K562 (cell line): ENCODE measurements around the gene NTN3. TPM values are rescaled to one million over a fixed set of nuclear protein-coding genes. Genes with fewer than 3 reads are reported as not detected.
A peak's percentile ranks its signal among the peaks of the same experiment; 100 is the strongest.

ENCODE experiments used
- CBX2 ChIP-seq: fragments of 200-600 bp; sonication (generic); IDR thresholded peaks from one replicate; pipeline ENCODE4 v1.6.1; 2012; ENCODE audit warnings: mild to moderate bottlenecking, low read length, inconsistent platforms; ENCODE audit not compliant: insufficient read depth, poor library complexity, severe bottlenecking
- GTF2A2 ChIP-seq: IDR thresholded peaks from 2 replicates; pipeline ENCODE4 v1.6.1; 2016; ENCODE audit warnings: mild to moderate bottlenecking, missing genetic modification characterization, missing compliant biosample characterization
- LARP7 ChIP-seq: fragments of 450-650 bp; IDR thresholded peaks from 2 replicates; pipeline ENCODE4 v1.6.1; 2016
- ZNF253 ChIP-seq: fragments of 250-450 bp; sonication (Bioruptor Pico); conservative IDR thresholded peaks from 2 replicates; pipeline ENCODE4 v1.6.1; 2021; ENCODE audit warnings: mild to moderate bottlenecking
- ZNF398 ChIP-seq: fragments of 250-450 bp; sonication (Bioruptor Pico); IDR thresholded peaks from 2 replicates; pipeline ENCODE4 v1.8.0; 2021; ENCODE audit warnings: moderate library complexity, mild to moderate bottlenecking, inconsistent platforms
- polyA plus RNA-seq, 8 experiments: library from polyadenylated mRNA; depleted of rRNA in 4 of 8; stranded (reverse) in 5 of 8; unstranded in 3 of 8; fragments of >200 nt; fragmentation: Nextera tagmentation in 2 of 8; fragmentation: Illumina TruSeq in 1 of 8; extraction: Ambion mirVana in 2 of 8; extraction: Trizol in 1 of 8; gene quantifications; 2 replicates each; pipeline versions ENCODE4 v1.2.1 to v1.2.3, GENCODE V29; 2011 to 2014; ENCODE audit warnings: inconsistent platforms in 1 of 8, missing spikeins in 1 of 8
- total RNA-seq, 7 experiments: library from RNA; depleted of rRNA in 6 of 7; stranded (reverse); fragments of >200 nt in 6 of 7; fragmentation: Illumina TruSeq in 2 of 7; extraction: Trizol in 2 of 7; gene quantifications; 2 replicates each; pipeline versions ENCODE4 v1.2.1 to v1.2.3, GENCODE V29; 2011 to 2021; ENCODE audit warnings: low replicate concordance in 1 of 7
- TF ChIP-seq, protein P1 (sequence below): sonication (generic); formaldehyde crosslinking; IDR thresholded peaks from 2 replicates; pipeline ENCODE4 v1.8.0; 2023; ENCODE audit warnings: missing genetic modification reagents, mild to moderate bottlenecking, borderline replicate concordance
- TF ChIP-seq, protein P2 (sequence below), 2 experiments: fragments of 450-650 bp; conservative IDR thresholded peaks; 2 replicates each; pipeline ENCODE4 v1.6.1; 2017; ENCODE audit warnings: mild to moderate bottlenecking in 2 of 2, moderate library complexity in 2 of 2
- TF ChIP-seq, protein P3 (sequence below): fragments of 250-450 bp; sonication (Bioruptor Pico); IDR thresholded peaks from 2 replicates; pipeline ENCODE4 v1.5.0; 2022; ENCODE audit warnings: mild to moderate bottlenecking
- TF ChIP-seq, protein P4 (sequence below): sonication (generic); formaldehyde crosslinking; IDR thresholded peaks from 2 replicates; pipeline ENCODE4 v1.5.0; 2020; ENCODE audit warnings: missing genetic modification reagents

The NTN3 gene
- total and polyA plus RNA-seq, 9 of the 15 experiments (the other 6 are each of a cell fraction or from before 2014, with no cell fraction given): not detected

GRCh38 chr16:2511128-2511800 lies 40.2 kb downstream of the NTN3 start (continued):
- TF ChIP-seq, protein P1, sequence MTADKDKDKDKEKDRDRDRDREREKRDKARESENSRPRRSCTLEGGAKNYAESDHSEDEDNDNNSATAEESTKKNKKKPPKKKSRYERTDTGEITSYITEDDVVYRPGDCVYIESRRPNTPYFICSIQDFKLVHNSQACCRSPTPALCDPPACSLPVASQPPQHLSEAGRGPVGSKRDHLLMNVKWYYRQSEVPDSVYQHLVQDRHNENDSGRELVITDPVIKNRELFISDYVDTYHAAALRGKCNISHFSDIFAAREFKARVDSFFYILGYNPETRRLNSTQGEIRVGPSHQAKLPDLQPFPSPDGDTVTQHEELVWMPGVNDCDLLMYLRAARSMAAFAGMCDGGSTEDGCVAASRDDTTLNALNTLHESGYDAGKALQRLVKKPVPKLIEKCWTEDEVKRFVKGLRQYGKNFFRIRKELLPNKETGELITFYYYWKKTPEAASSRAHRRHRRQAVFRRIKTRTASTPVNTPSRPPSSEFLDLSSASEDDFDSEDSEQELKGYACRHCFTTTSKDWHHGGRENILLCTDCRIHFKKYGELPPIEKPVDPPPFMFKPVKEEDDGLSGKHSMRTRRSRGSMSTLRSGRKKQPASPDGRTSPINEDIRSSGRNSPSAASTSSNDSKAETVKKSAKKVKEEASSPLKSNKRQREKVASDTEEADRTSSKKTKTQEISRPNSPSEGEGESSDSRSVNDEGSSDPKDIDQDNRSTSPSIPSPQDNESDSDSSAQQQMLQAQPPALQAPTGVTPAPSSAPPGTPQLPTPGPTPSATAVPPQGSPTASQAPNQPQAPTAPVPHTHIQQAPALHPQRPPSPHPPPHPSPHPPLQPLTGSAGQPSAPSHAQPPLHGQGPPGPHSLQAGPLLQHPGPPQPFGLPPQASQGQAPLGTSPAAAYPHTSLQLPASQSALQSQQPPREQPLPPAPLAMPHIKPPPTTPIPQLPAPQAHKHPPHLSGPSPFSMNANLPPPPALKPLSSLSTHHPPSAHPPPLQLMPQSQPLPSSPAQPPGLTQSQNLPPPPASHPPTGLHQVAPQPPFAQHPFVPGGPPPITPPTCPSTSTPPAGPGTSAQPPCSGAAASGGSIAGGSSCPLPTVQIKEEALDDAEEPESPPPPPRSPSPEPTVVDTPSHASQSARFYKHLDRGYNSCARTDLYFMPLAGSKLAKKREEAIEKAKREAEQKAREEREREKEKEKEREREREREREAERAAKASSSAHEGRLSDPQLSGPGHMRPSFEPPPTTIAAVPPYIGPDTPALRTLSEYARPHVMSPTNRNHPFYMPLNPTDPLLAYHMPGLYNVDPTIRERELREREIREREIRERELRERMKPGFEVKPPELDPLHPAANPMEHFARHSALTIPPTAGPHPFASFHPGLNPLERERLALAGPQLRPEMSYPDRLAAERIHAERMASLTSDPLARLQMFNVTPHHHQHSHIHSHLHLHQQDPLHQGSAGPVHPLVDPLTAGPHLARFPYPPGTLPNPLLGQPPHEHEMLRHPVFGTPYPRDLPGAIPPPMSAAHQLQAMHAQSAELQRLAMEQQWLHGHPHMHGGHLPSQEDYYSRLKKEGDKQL (CRISPR knock-in tag): no peak
- TF ChIP-seq, protein P2, sequence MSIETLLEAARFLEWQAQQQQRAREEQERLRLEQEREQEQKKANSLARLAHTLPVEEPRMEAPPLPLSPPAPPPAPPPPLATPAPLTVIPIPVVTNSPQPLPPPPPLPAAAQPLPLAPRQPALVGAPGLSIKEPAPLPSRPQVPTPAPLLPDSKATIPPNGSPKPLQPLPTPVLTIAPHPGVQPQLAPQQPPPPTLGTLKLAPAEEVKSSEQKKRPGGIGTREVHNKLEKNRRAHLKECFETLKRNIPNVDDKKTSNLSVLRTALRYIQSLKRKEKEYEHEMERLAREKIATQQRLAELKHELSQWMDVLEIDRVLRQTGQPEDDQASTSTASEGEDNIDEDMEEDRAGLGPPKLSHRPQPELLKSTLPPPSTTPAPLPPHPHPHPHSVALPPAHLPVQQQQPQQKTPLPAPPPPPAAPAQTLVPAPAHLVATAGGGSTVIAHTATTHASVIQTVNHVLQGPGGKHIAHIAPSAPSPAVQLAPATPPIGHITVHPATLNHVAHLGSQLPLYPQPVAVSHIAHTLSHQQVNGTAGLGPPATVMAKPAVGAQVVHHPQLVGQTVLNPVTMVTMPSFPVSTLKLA (conservative IDR thresholded peaks at IDR 0.05): 0 out of 4 replicates have a peak, but pooled peaks of 1 of the 2 experiments have one; percentile 24
- TF ChIP-seq GTF2A2 (tag): no peak
- no peak for TF ChIP-seq ZNF253 (CRISPR knock-in tag)
- TF ChIP-seq LARP7: no peak
- TF ChIP-seq, protein P3, sequence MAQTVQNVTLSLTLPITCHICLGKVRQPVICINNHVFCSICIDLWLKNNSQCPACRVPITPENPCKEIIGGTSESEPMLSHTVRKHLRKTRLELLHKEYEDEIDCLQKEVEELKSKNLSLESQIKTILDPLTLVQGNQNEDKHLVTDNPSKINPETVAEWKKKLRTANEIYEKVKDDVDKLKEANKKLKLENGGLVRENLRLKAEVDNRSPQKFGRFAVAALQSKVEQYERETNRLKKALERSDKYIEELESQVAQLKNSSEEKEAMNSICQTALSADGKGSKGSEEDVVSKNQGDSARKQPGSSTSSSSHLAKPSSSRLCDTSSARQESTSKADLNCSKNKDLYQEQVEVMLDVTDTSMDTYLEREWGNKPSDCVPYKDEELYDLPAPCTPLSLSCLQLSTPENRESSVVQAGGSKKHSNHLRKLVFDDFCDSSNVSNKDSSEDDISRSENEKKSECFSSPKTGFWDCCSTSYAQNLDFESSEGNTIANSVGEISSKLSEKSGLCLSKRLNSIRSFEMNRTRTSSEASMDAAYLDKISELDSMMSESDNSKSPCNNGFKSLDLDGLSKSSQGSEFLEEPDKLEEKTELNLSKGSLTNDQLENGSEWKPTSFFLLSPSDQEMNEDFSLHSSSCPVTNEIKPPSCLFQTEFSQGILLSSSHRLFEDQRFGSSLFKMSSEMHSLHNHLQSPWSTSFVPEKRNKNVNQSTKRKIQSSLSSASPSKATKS: no peak
- TF ChIP-seq CBX2: no peak
- no peak for TF ChIP-seq ZNF398
- TF ChIP-seq, protein P4, sequence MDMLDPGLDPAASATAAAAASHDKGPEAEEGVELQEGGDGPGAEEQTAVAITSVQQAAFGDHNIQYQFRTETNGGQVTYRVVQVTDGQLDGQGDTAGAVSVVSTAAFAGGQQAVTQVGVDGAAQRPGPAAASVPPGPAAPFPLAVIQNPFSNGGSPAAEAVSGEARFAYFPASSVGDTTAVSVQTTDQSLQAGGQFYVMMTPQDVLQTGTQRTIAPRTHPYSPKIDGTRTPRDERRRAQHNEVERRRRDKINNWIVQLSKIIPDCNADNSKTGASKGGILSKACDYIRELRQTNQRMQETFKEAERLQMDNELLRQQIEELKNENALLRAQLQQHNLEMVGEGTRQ (CRISPR knock-in tag): no peak
